Measurements from ENCODE around the gene GABPA. TPM values are rescaled to one million over a fixed set of nuclear protein-coding genes. Genes with fewer than 3 reads are reported as not detected.
"Not testable (repeated sequence)": the region's sequence is repeated elsewhere in the genome, so short reads cannot be mapped to it uniquely, and the experiment has no call there.

The GABPA gene
- 10 to 100 TPM; 24.5 to 26.8 (median 25.8) TPM for total RNA-seq

GRCh38 chr21:25734904-25735645 is at the start of gene GABPA, which contains the start of gene ATP5PF:
Gene GABPA (plus strand): TSS chr21:25734972. CDS start chr21:25741599, 6,627 bp downstream.
Gene ATP5PF (minus strand): TSS chr21:25734904. CDS start chr21:25729794, 5,110 bp downstream.
- peak; percentile 91 for ATAC-seq
- peaks cover 8% of the 10 kb centered on the region for H3K36me3 Mint-ChIP-seq (ENCODE audit: insufficient read depth)
- H3K4me3 Mint-ChIP-seq = peak within 1 kb of the TSS; percentile 99
- DNase-seq = peak; percentile 98
- no peaks in the 10 kb centered on the region for H3K27me3 Mint-ChIP-seq (ENCODE audit: low read depth)
- peaks cover 58% of the 10 kb centered on the region for H3K4me1 Mint-ChIP-seq (ENCODE audit: low read depth)
- no peaks in the 10 kb centered on the region for H3K9me3 Mint-ChIP-seq

- no peak for ATAC-seq
- no peak overlapping the region for H3K4me3 Mint-ChIP-seq
Measured at GRCh38 chr21:25687787-25688186, 47.0 kb upstream of the GABPA start.

GRCh38 chr21:25688275-25689155 is 46.3 kb upstream of the GABPA start:
- H3K27me3 Mint-ChIP-seq (ENCODE audit: low read depth) = peaks cover 4% of the 10 kb centered on the region
- no peaks in the 10 kb centered on the region for H3K36me3 Mint-ChIP-seq (ENCODE audit: insufficient read depth)
- no peak for DNase-seq
- no peak overlapping the region for H3K4me3 Mint-ChIP-seq
- no peaks in the 10 kb centered on the region for H3K9me3 Mint-ChIP-seq
- ATAC-seq = no peak
- no peaks in the 10 kb centered on the region for H3K4me1 Mint-ChIP-seq (ENCODE audit: low read depth)

More at GRCh38 chr21:25687787-25688186, 47.0 kb upstream of the GABPA start:
- Mint-ChIP-seq H3K36me3 (ENCODE audit: insufficient read depth) (no peaks in the 10 kb centered on the region), H3K9me3 (no peaks in the 10 kb centered on the region), H3K27me3 (ENCODE audit: low read depth) (peaks cover 4% of the 10 kb centered on the region), H3K4me1 (ENCODE audit: low read depth) (no peaks in the 10 kb centered on the region)
- no peak for DNase-seq

GRCh38 chr21:25689226-25689625 is 45.5 kb upstream of the GABPA start:
- Mint-ChIP-seq H3K9me3 (no peaks in the 10 kb centered on the region), H3K36me3 (ENCODE audit: insufficient read depth) (no peaks in the 10 kb centered on the region), H3K4me1 (ENCODE audit: low read depth) (no peaks in the 10 kb centered on the region), H3K4me3 (no peak overlapping the region), H3K27me3 (ENCODE audit: low read depth) (peaks cover 4% of the 10 kb centered on the region)
- ATAC-seq (no peak), DNase-seq (no peak)

GRCh38 chr21:25691976-25692375 is 42.8 kb upstream of the GABPA start:
- Mint-ChIP-seq H3K4me3 (no peak overlapping the region), H3K4me1 (ENCODE audit: low read depth) (no peaks in the 10 kb centered on the region), H3K27me3 (ENCODE audit: low read depth) (no peaks in the 10 kb centered on the region), H3K9me3 (no peaks in the 10 kb centered on the region), H3K36me3 (ENCODE audit: insufficient read depth) (no peaks in the 10 kb centered on the region)
- ATAC-seq = no peak
- no peak for DNase-seq

- not testable (repeated sequence) for H3K4me1 Mint-ChIP-seq (ENCODE audit: low read depth); DNase-seq; H3K9me3 Mint-ChIP-seq; H3K4me3 Mint-ChIP-seq; ATAC-seq; H3K36me3 Mint-ChIP-seq (ENCODE audit: insufficient read depth); H3K27me3 Mint-ChIP-seq (ENCODE audit: low read depth)
Measured at GRCh38 chr21:25695461-25695860, 39.3 kb upstream of the GABPA start.

- no peak overlapping the region for H3K4me3 Mint-ChIP-seq
- no peaks in the 10 kb centered on the region for H3K9me3 Mint-ChIP-seq
- no peak for ATAC-seq
- H3K36me3 Mint-ChIP-seq (ENCODE audit: insufficient read depth) = no peaks in the 10 kb centered on the region
- DNase-seq = no peak
- no peaks in the 10 kb centered on the region for H3K4me1 Mint-ChIP-seq (ENCODE audit: low read depth)
- H3K27me3 Mint-ChIP-seq (ENCODE audit: low read depth) = no peaks in the 10 kb centered on the region
Measured at GRCh38 chr21:25700741-25701140, 34.0 kb upstream of the GABPA start.

- Mint-ChIP-seq H3K36me3 (ENCODE audit: insufficient read depth) (no peaks in the 10 kb centered on the region), H3K27me3 (ENCODE audit: low read depth) (no peaks in the 10 kb centered on the region)
Measured at GRCh38 chr21:25701529-25701928, 33.2 kb upstream of the GABPA start.

GRCh38 chr21:25708467-25709065 is 26.2 kb upstream of the GABPA start:
- no peaks in the 10 kb centered on the region for H3K9me3 Mint-ChIP-seq

More at GRCh38 chr21:25701529-25701928, 33.2 kb upstream of the GABPA start:
- ATAC-seq (no peak), DNase-seq (no peak)
- H3K4me1 Mint-ChIP-seq (ENCODE audit: low read depth) = no peaks in the 10 kb centered on the region
- no peak overlapping the region for H3K4me3 Mint-ChIP-seq
- H3K9me3 Mint-ChIP-seq = no peaks in the 10 kb centered on the region

GRCh38 chr21:25709684-25710265 is 25.0 kb upstream of the GABPA start:
- no peaks in the 10 kb centered on the region for H3K27me3 Mint-ChIP-seq (ENCODE audit: low read depth)
- no peaks in the 10 kb centered on the region for H3K9me3 Mint-ChIP-seq
- DNase-seq (no peak), ATAC-seq (no peak)
- no peaks in the 10 kb centered on the region for H3K4me1 Mint-ChIP-seq (ENCODE audit: low read depth)
- H3K36me3 Mint-ChIP-seq (ENCODE audit: insufficient read depth) = no peaks in the 10 kb centered on the region
- H3K4me3 Mint-ChIP-seq = no peak overlapping the region

More at GRCh38 chr21:25708467-25709065, 26.2 kb upstream of the GABPA start:
- Mint-ChIP-seq H3K4me1 (ENCODE audit: low read depth) (no peaks in the 10 kb centered on the region), H3K36me3 (ENCODE audit: insufficient read depth) (no peaks in the 10 kb centered on the region), H3K4me3 (no peak overlapping the region), H3K27me3 (ENCODE audit: low read depth) (no peaks in the 10 kb centered on the region)
- ATAC-seq (no peak), DNase-seq (peak; percentile 42)

GRCh38 chr21:25710550-25710949 is 24.2 kb upstream of the GABPA start:
- Mint-ChIP-seq H3K9me3 (no peaks in the 10 kb centered on the region), H3K27me3 (ENCODE audit: low read depth) (no peaks in the 10 kb centered on the region), H3K4me1 (ENCODE audit: low read depth) (no peaks in the 10 kb centered on the region), H3K4me3 (no peak overlapping the region), H3K36me3 (ENCODE audit: insufficient read depth) (no peaks in the 10 kb centered on the region)
- DNase-seq = no peak
- ATAC-seq = no peak

DNA sequence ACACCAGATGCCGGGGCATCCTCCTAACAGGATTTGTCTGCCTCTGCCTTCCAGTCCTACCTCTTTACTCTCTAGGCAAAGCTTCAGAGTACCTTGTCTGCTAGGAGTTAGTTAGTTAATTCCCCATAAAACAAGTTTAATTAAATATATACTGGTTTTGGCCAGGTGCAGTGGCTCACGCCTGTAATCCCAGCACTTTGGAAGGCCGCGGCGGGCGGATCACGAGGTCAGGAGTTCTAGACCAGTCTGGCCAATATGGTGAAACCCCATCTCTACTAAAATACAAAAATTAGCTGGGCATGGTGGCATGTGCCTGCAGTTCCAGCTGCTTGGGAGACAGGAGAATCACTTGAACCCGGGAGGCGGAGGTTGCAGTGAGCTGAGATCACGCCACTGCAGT is 20.7 kb upstream of the GABPA start:
- not testable (repeated sequence) for ATAC-seq; H3K36me3 Mint-ChIP-seq (ENCODE audit: insufficient read depth); H3K9me3 Mint-ChIP-seq; DNase-seq; H3K4me3 Mint-ChIP-seq; H3K4me1 Mint-ChIP-seq (ENCODE audit: low read depth); H3K27me3 Mint-ChIP-seq (ENCODE audit: low read depth)

GRCh38 chr21:25717491-25718147 is 17.2 kb upstream of the GABPA start:
- no peak overlapping the region for H3K4me3 Mint-ChIP-seq
- no peaks in the 10 kb centered on the region for H3K4me1 Mint-ChIP-seq (ENCODE audit: low read depth)
- H3K9me3 Mint-ChIP-seq = no peaks in the 10 kb centered on the region
- DNase-seq (no peak), ATAC-seq (no peak)
- H3K27me3 Mint-ChIP-seq (ENCODE audit: low read depth) = no peaks in the 10 kb centered on the region
- H3K36me3 Mint-ChIP-seq (ENCODE audit: insufficient read depth) = peaks cover 17% of the 10 kb centered on the region

GRCh38 chr21:25721987-25722386 is 12.8 kb upstream of the GABPA start:
- H3K4me3 Mint-ChIP-seq = no peak overlapping the region
- DNase-seq = no peak
- no peaks in the 10 kb centered on the region for H3K4me1 Mint-ChIP-seq (ENCODE audit: low read depth)
- H3K36me3 Mint-ChIP-seq (ENCODE audit: insufficient read depth) = peaks cover 41% of the 10 kb centered on the region
- H3K27me3 Mint-ChIP-seq (ENCODE audit: low read depth) = no peaks in the 10 kb centered on the region
- no peak for ATAC-seq
- H3K9me3 Mint-ChIP-seq = no peaks in the 10 kb centered on the region
